A549 treated with AZD9567 at 1 μM for 4 hours (cell line): ENCODE results near the gene RNASE3. TPM values are rescaled to one million over a fixed set of nuclear protein-coding genes. Genes with fewer than 3 reads are reported as not detected.

Experiments
- total RNA-seq: library from RNA; stranded (reverse); fragments of 200-300 nt; extraction: Qiagen RNA extraction; gene quantifications from 5 replicates; pipeline ENCODE4 v1.2.3, GENCODE V29; 2022; ENCODE audit not compliant: insufficient read depth

RNASE3 gene
- not detected in 5 replicates for total RNA-seq

GRCh38 chr14:20891126-20891825 is at the start of gene RNASE3:
TSS of gene RNASE3 (plus strand) at chr14:20891385. CDS start at chr14:20891687, 302 bp downstream.

Other genes with a start within 250 kb of the RNASE3 start
- gene OR6S1, start 249.7 kb upstream of the RNASE3 start, total RNA-seq: not detected in 5 replicates
- 7.2 to 9.3 TPM (median 7.5 TPM) in 5 replicates for gene RNASE4, start 206.8 kb upstream of the RNASE3 start, total RNA-seq
- gene ANG, start 202.6 kb upstream of the RNASE3 start, total RNA-seq: 7.4 to 10.8 TPM (median 9.1 TPM) in 5 replicates
- not detected in 5 replicates for gene EDDM3A, start 145.5 kb upstream of the RNASE3 start, total RNA-seq
- gene EDDM3B, start 123.0 kb upstream of the RNASE3 start, total RNA-seq: not detected in 5 replicates
- gene RNASE6, start 110.1 kb upstream of the RNASE3 start, total RNA-seq: not detected in 5 replicates
- 0.19 to 0.39 TPM (median 0.29 TPM) in 4 of 5 replicates, not detected in the other for gene RNASE1, start 88.5 kb upstream of the RNASE3 start, total RNA-seq
- gene RNASE2, start 64.1 kb downstream of the RNASE3 start, total RNA-seq: not detected in 5 replicates
- 57.7 to 80.3 TPM (median 76.2 TPM) in 5 replicates for gene METTL17, start 98.6 kb downstream of the RNASE3 start, total RNA-seq
- gene SLC39A2, start 107.9 kb downstream of the RNASE3 start, total RNA-seq: 0.06 to 0.08 TPM in 2 of 5 replicates, not detected in the others
- 1.3 to 2.8 TPM (median 2.4 TPM) in 5 replicates for gene NDRG2, start 133.7 kb downstream of the RNASE3 start, total RNA-seq
- gene TPPP2, start 138.8 kb downstream of the RNASE3 start, total RNA-seq: not detected in 5 replicates
- gene RNASE13, start 143.4 kb downstream of the RNASE3 start, total RNA-seq: not detected in 5 replicates
- gene RNASE7, start 151.0 kb downstream of the RNASE3 start, total RNA-seq: not detected in 5 replicates
- gene RNASE8, start 166.4 kb downstream of the RNASE3 start, total RNA-seq: not detected in 5 replicates
- 6.0 to 10.5 TPM (median 8.1 TPM) in 5 replicates for gene ARHGEF40, start 178.9 kb downstream of the RNASE3 start, total RNA-seq
- 11.2 to 25.3 TPM (median 24.9 TPM) in 5 replicates for gene ZNF219, start 207.3 kb downstream of the RNASE3 start, total RNA-seq
- 0.41 to 0.90 TPM (median 0.87 TPM) in 4 of 5 replicates, not detected in the other for gene TMEM253, start 209.7 kb downstream of the RNASE3 start, total RNA-seq